Activated CD4-positive, alpha-beta memory T cell treated with anti-CD3 and anti-CD28 coated beads for 36 hours (primary cell): ENCODE measurements around the gene NUP50. TPM values are rescaled to one million over a fixed set of nuclear protein-coding genes. Genes with fewer than 3 reads are reported as not detected.
A peak's percentile ranks its signal among the peaks of the same experiment; 100 is the strongest.

Experiments
- CTCF ChIA-PET: fragments of 350-600 bp; sonication (Branson Sonifier 250); formaldehyde crosslinking; loops from one replicate; lab custom pipeline; 2021; ENCODE audit warnings: antibody characterized with exemption, inconsistent platforms; lab: Charles Lee
- POLR2A ChIA-PET: fragments of 350-600 bp; sonication (Branson Sonifier 250); formaldehyde crosslinking; loops from one replicate; lab custom pipeline; 2021; ENCODE audit warnings: antibody characterized with exemption; lab: Charles Lee
- DNase-seq: peaks from one replicate; pipeline ENCODE4 v3.0.0-alpha.2; 2020
- H3K27ac Mint-ChIP-seq: one replicate; pipeline ENCODE4 v1.8.0; 2021; ENCODE audit warnings: mixed read lengths
- H3K27me3 Mint-ChIP-seq: one replicate; pipeline ENCODE4 v1.8.0; 2021; ENCODE audit warnings: mixed read lengths
- H3K36me3 Mint-ChIP-seq: one replicate; pipeline ENCODE4 v1.8.0; 2021; ENCODE audit warnings: mixed read lengths
- H3K4me1 Mint-ChIP-seq: one replicate; pipeline ENCODE4 v1.8.0; 2021; ENCODE audit warnings: low read depth, mixed read lengths
- H3K4me3 Mint-ChIP-seq: one replicate; pipeline ENCODE4 v1.8.0; 2021; ENCODE audit warnings: mild to moderate bottlenecking, mixed read lengths
- H3K9me3 Mint-ChIP-seq: one replicate; pipeline ENCODE4 v1.8.0; 2021; ENCODE audit warnings: mixed read lengths
- intact Hi-C: fragments of 100-400 bp; cut with micrococcal nuclease; formaldehyde crosslinking; loops from one replicate; pipeline ENCODE4 v1.15.1; 2023
- total RNA-seq, 2 experiments: library from RNA; stranded (reverse); gene quantifications; one replicate each; pipeline ENCODE4 v1.2.3, GENCODE V29; 2021

NUP50 gene
- total RNA-seq, 2 experiments from 2014 or later, result 150 to 156 TPM

GRCh38 chr22:45206233-45206632 lies 42.5 kb downstream of the NUP50 start:
- intact Hi-C loops, result no loop called here
- no peaks in the 10 kb centered on the region for H3K27me3 Mint-ChIP-seq
- H3K4me3 Mint-ChIP-seq, result no peak overlapping the region
- no peak overlapping the region for H3K27ac Mint-ChIP-seq
- peaks cover 6% of the 10 kb centered on the region for H3K36me3 Mint-ChIP-seq
- POLR2A ChIA-PET, result no interaction called here
- DNase-seq, result no peak
- no peaks in the 10 kb centered on the region for H3K9me3 Mint-ChIP-seq
- H3K4me1 Mint-ChIP-seq, result peaks cover 2% of the 10 kb centered on the region
- CTCF ChIA-PET, result interaction anchor here (0.6 to 1.0 kb wide), 2 partner anchors 105 to 884 kb away, joined by 3 read pairs; no protein-coding TSS in a partner anchor

DNA sequence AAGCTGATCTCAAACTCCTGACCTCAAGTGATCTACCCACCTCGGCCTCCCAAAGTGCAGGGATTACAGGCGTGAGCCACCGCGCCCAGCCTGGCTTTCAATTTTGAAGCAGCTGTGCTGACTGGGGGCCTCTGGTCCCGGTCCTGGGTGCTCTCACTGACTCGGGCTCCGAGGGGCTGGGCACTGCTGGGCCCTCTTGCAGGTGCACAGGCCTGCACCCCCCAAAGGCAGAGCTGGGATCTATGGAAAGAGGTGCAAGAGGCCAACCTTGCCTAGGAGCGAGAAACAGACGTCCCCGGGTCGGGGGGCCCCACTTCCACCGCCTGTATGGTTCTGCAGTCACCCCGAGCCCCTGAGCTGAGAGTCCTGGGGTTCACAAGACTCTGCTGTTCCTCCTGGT lies 43.8 kb downstream of the NUP50 start:
- no peak for DNase-seq
- H3K4me3 Mint-ChIP-seq, result no peak overlapping the region
- intact Hi-C loops, result no loop called here
- H3K27me3 Mint-ChIP-seq, result no peaks in the 10 kb centered on the region
- peaks cover 2% of the 10 kb centered on the region for H3K4me1 Mint-ChIP-seq
- ChIA-PET POLR2A (no interaction called here), CTCF (interaction anchor here (0.9 to 2.4 kb wide), 7 partner anchors 12 to 110 kb away, joined by 3 to 31 read pairs (median 4); no protein-coding TSS in a partner anchor)
- no peaks in the 10 kb centered on the region for H3K9me3 Mint-ChIP-seq
- peaks cover 4% of the 10 kb centered on the region for H3K36me3 Mint-ChIP-seq
- no peak overlapping the region for H3K27ac Mint-ChIP-seq

GRCh38 chr22:45207981-45208664 lies 44.4 kb downstream of the NUP50 start:
- Mint-ChIP-seq H3K4me3 (no peak overlapping the region), H3K27me3 (no peaks in the 10 kb centered on the region), H3K36me3 (peaks cover 4% of the 10 kb centered on the region), H3K4me1 (peaks cover 2% of the 10 kb centered on the region), H3K9me3 (no peaks in the 10 kb centered on the region), H3K27ac (no peak overlapping the region)
- DNase-seq, result no peak
- intact Hi-C loops, result no loop called here
- ChIA-PET CTCF (interaction anchor here (0.8 to 2.4 kb wide), 15 partner anchors 11 to 125 kb away, joined by 3 to 31 read pairs (median 4); no protein-coding TSS in a partner anchor), POLR2A (no interaction called here)

- POLR2A ChIA-PET, result no interaction called here
- no peak overlapping the region for H3K27ac Mint-ChIP-seq
- peaks cover 4% of the 10 kb centered on the region for H3K36me3 Mint-ChIP-seq
- intact Hi-C loops, result no loop called here
- peaks cover 2% of the 10 kb centered on the region for H3K4me1 Mint-ChIP-seq
- CTCF ChIA-PET, result interaction anchor here (0.8 to 2.4 kb wide), 16 partner anchors 11 to 520 kb away, joined by 3 to 31 read pairs (median 4); no protein-coding TSS in a partner anchor
- H3K27me3 Mint-ChIP-seq, result no peaks in the 10 kb centered on the region
- DNase-seq, result no peak
- no peaks in the 10 kb centered on the region for H3K9me3 Mint-ChIP-seq
- no peak overlapping the region for H3K4me3 Mint-ChIP-seq
Measured at GRCh38 chr22:45208696-45208992, 44.9 kb downstream of the NUP50 start.

DNA sequence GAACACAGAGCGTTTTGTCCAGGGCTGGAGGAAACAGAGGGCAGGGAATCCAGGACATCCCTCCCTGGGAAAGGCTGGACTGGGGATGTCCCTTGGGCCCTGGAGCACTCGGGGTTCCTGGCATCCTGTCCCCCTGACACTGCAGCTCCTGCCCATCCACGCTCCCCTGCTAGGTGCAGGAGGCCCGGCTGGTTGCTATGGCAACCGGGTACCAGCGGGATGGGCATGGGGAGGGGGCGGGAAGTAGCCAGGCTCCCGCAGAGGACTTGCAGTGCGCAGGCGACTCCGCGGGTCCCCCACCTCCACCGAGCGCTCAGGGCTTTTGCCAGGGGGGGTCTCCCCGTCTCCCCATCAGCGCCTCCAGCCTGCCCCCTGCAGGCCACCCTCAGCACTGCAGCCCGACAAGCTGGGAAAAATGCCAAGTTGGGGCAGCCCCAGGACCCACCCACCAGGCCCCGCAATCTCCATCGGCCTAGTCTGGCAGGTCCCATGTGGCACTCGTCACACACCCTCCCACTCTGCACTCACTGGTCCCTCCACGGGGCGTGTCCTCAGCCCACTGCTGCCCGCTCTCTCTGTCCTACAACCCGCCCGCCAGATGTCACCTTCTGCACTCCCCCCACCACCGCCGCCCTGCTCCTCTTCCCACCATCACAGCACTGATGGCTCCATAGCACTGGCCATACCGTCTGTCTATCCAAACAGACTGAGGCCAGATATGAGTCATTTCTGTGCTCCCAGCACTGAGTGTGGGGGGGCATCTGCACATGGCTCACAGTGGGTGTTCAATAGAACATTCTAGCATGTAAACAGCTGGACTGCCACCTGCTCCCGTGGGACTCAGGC lies 45.5 kb downstream of the NUP50 start:
- Mint-ChIP-seq H3K27ac (no peak overlapping the region), H3K27me3 (no peaks in the 10 kb centered on the region), H3K4me1 (peaks cover 2% of the 10 kb centered on the region), H3K36me3 (peaks cover 4% of the 10 kb centered on the region), H3K4me3 (no peak overlapping the region), H3K9me3 (no peaks in the 10 kb centered on the region)
- ChIA-PET CTCF (interaction anchor here (0.6 to 2.4 kb wide), 19 partner anchors 10 to 520 kb away, joined by 3 to 31 read pairs (median 4); no protein-coding TSS in a partner anchor), POLR2A (no interaction called here)
- DNase-seq, result peak; percentile 51
- intact Hi-C loops, result loop anchor here (1.0 kb wide), 1 partner anchor 107 kb away; no protein-coding TSS in a partner anchor

DNA sequence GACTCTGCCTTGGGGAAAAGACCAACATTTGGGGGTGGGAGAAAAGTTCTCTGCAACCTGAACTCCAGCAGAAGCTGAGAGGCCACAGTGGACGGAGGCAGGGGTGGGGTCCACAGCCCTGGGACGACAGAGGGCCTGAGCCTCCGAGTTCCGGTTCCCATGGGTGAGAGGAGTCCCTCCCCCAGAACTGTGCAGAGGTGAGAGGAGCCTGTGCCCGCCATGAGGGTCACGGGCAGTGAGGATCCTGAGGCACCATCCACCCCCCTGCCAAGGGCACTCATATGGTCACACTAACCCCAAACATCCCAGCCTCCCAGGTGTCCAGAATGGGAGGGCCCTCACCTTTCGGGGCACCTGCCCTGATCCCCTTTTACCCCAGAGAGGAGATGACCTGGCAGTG lies 46.4 kb downstream of the NUP50 start:
- no peak for DNase-seq
- ChIA-PET CTCF (interaction anchor here (0.6 to 1.4 kb wide), 4 partner anchors 43 to 202 kb away, joined by 4 read pairs; no protein-coding TSS in a partner anchor), POLR2A (no interaction called here)
- Mint-ChIP-seq H3K4me3 (no peak overlapping the region), H3K9me3 (no peaks in the 10 kb centered on the region), H3K36me3 (peaks cover 4% of the 10 kb centered on the region), H3K27me3 (no peaks in the 10 kb centered on the region), H3K27ac (no peak overlapping the region), H3K4me1 (peaks cover 2% of the 10 kb centered on the region)
- intact Hi-C loops, result no loop called here

- POLR2A ChIA-PET, result no interaction called here
Measured at GRCh38 chr22:45210577-45210976, 46.9 kb downstream of the NUP50 start.

DNA sequence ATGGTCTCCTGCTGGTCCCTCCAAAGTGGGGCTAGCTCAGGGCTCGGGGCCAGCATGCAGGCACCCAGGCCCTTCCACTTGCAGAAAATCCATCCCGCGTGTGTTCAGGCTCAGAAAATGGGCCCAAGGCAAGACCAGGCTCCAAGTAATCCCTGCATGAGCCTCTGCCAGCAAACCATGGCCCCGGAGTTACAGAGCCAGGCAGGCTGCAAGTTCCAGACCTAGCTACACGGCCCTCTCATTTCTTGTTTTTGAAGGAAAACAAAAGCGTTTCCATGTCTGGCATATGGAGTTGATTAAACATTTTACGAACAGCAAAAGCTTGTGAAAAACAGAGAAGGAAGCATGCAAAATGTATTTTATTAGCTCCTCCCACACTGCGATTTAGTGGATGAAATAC lies 47.3 kb downstream of the NUP50 start:
- CTCF ChIA-PET, result interaction anchor here (1.5 kb wide), 1 partner anchor 109 kb away, joined by 6 read pairs; no protein-coding TSS in a partner anchor

More at GRCh38 chr22:45210577-45210976, 46.9 kb downstream of the NUP50 start:
- Mint-ChIP-seq H3K9me3 (no peaks in the 10 kb centered on the region), H3K4me1 (peaks cover 3% of the 10 kb centered on the region), H3K27me3 (no peaks in the 10 kb centered on the region), H3K27ac (no peak overlapping the region), H3K36me3 (peaks cover 4% of the 10 kb centered on the region), H3K4me3 (no peak overlapping the region)
- intact Hi-C loops, result no loop called here
- DNase-seq, result no peak
- CTCF ChIA-PET, result interaction anchor here (0.6 to 1.5 kb wide), 3 partner anchors 92 to 115 kb away, joined by 4 to 6 read pairs (median 4); no protein-coding TSS in a partner anchor

DNA sequence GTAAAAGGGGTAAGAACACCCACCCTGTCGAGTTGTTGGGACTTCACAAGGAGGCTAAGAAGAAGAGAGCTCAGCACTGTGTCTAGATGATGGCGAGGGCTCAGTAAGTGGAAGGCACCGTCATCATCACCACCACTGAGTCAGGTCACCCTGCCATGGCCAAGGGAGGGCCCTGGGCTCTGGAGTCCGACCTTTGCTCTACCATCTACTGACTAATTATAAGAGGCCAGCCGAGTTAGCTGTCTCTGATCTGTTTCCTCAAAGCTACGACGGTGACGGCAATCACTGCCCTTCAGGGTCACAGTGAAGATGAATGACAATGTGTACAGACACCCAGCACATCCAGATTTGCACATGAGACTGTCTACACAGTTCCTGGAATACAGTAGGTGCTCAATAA lies 47.7 kb downstream of the NUP50 start:
- POLR2A ChIA-PET, result interaction anchor here (0.6 kb wide), 1 partner anchor 1100 kb away, joined by 3 read pairs; no protein-coding TSS in a partner anchor
- Mint-ChIP-seq H3K9me3 (no peaks in the 10 kb centered on the region), H3K4me3 (no peak overlapping the region), H3K27ac (no peak overlapping the region), H3K36me3 (peaks cover 4% of the 10 kb centered on the region), H3K27me3 (no peaks in the 10 kb centered on the region), H3K4me1 (peaks cover 3% of the 10 kb centered on the region)
- no peak for DNase-seq
- intact Hi-C loops, result no loop called here
- CTCF ChIA-PET, result interaction anchor here (1.5 kb wide), 1 partner anchor 109 kb away, joined by 6 read pairs; no protein-coding TSS in a partner anchor

More for the DNA sequence above, 47.3 kb downstream of the NUP50 start:
- H3K4me1 Mint-ChIP-seq, result peaks cover 3% of the 10 kb centered on the region
- no peaks in the 10 kb centered on the region for H3K27me3 Mint-ChIP-seq
- no peaks in the 10 kb centered on the region for H3K9me3 Mint-ChIP-seq
- peaks cover 4% of the 10 kb centered on the region for H3K36me3 Mint-ChIP-seq
- intact Hi-C loops, result no loop called here
- POLR2A ChIA-PET, result interaction anchor here (0.6 kb wide), 1 partner anchor 1100 kb away, joined by 3 read pairs; no protein-coding TSS in a partner anchor
- no peak for DNase-seq
- no peak overlapping the region for H3K4me3 Mint-ChIP-seq
- H3K27ac Mint-ChIP-seq, result no peak overlapping the region

DNA sequence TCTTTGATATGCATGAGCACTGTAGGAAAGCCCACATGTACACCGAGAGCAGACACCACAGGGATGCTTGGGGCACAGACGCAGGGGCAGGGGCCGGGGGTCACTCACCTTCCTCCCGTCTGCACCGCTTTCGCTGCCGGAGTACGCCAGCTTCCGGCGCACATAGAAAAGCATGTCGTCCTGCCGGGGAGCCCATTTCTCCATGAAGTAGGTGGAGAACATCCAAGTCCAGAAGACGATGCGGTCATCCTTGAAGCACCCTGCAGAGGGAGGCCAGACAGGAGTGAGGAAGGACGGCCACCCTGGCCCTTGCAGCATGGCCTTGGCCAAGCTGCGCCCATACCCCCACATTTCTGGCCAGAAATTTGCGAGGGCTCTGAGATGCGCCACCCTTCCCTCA lies 48.1 kb downstream of the NUP50 start:
- H3K36me3 Mint-ChIP-seq, result peaks cover 4% of the 10 kb centered on the region
- no peak overlapping the region for H3K4me3 Mint-ChIP-seq
- peaks cover 3% of the 10 kb centered on the region for H3K4me1 Mint-ChIP-seq
- H3K9me3 Mint-ChIP-seq, result no peaks in the 10 kb centered on the region
- H3K27me3 Mint-ChIP-seq, result no peaks in the 10 kb centered on the region
- no peak for DNase-seq
- intact Hi-C loops, result no loop called here
- H3K27ac Mint-ChIP-seq, result no peak overlapping the region
- ChIA-PET CTCF (interaction anchor here (1.5 kb wide), 1 partner anchor 110 kb away, joined by 6 read pairs; no protein-coding TSS in a partner anchor), POLR2A (interaction anchor here (0.6 kb wide), 1 partner anchor 1101 kb away, joined by 3 read pairs; no protein-coding TSS in a partner anchor)

- Mint-ChIP-seq H3K4me1 (peaks cover 3% of the 10 kb centered on the region), H3K36me3 (peaks cover 4% of the 10 kb centered on the region), H3K27ac (no peak overlapping the region), H3K27me3 (no peaks in the 10 kb centered on the region), H3K9me3 (no peaks in the 10 kb centered on the region), H3K4me3 (no peak overlapping the region)
- ChIA-PET CTCF (no interaction called here), POLR2A (no interaction called here)
- intact Hi-C loops, result no loop called here
- no peak for DNase-seq
Measured at GRCh38 chr22:45212306-45212709, 48.6 kb downstream of the NUP50 start.
